ENCODE results near the gene FLII.

Gene FLII

DNA sequence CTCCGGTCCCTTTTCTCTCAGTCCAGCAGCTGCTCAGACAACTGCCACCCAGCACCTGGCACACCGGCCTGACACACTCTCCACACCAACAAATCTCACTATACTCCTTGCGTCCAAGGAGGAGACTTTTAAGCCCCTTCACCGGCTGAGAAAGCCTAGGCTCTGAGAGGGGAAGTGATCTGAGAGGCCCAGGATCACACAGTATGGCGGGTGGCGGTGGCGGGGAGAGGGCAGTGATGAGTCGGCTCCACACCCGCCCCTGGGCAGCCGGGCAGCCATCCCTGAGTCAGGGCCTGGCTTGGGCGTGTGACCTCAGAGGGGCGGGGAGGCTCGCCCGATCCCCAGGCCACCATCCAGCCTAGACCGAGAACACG lies 569 bp downstream of the FLII start (continued):
- no peak for TF ChIP-seq ZNF202 (tag by site-specific recombination; IDR thresholded peaks at IDR 0.05; ENCODE audit: borderline replicate concordance)
- peak; percentile 28; the same call in 1 of the 2 replicates for TF ChIP-seq KLF1 (tag by site-specific recombination; IDR thresholded peaks at IDR 0.05)
- no peak for TF ChIP-seq WT1 (tag by site-specific recombination; IDR thresholded peaks at IDR 0.05)
- TF ChIP-seq, protein P1, sequence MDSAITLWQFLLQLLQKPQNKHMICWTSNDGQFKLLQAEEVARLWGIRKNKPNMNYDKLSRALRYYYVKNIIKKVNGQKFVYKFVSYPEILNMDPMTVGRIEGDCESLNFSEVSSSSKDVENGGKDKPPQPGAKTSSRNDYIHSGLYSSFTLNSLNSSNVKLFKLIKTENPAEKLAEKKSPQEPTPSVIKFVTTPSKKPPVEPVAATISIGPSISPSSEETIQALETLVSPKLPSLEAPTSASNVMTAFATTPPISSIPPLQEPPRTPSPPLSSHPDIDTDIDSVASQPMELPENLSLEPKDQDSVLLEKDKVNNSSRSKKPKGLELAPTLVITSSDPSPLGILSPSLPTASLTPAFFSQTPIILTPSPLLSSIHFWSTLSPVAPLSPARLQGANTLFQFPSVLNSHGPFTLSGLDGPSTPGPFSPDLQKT (IDR thresholded peaks at IDR 0.05; ENCODE audit: borderline replicate concordance, low read depth, low read length), result no peak
- no peak for TF ChIP-seq ZNF394 (tag by site-specific recombination; IDR thresholded peaks at IDR 0.05; ENCODE audit: borderline replicate concordance)
- peak; percentile 47; the same call in 1 of the 2 replicates for TF ChIP-seq ZNF501 (tag by site-specific recombination; IDR thresholded peaks at IDR 0.05)
- no peak for TF ChIP-seq ZNF121 (tag by site-specific recombination; IDR thresholded peaks at IDR 0.05)
- TF ChIP-seq, protein P2, sequence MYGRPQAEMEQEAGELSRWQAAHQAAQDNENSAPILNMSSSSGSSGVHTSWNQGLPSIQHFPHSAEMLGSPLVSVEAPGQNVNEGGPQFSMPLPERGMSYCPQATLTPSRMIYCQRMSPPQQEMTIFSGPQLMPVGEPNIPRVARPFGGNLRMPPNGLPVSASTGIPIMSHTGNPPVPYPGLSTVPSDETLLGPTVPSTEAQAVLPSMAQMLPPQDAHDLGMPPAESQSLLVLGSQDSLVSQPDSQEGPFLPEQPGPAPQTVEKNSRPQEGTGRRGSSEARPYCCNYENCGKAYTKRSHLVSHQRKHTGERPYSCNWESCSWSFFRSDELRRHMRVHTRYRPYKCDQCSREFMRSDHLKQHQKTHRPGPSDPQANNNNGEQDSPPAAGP (tag by site-specific recombination; IDR thresholded peaks at IDR 0.05), result peak; percentile 17; the same call in 1 of the 2 replicates
- TF ChIP-seq TRIM28 (IDR thresholded peaks at IDR 0.05; ENCODE audit: borderline replicate concordance, low read length), result no peak
- no peak for TF ChIP-seq ZNF555 (tag by site-specific recombination; conservative IDR thresholded peaks at IDR 0.05)
- TF ChIP-seq IKZF3 (tag by site-specific recombination; IDR thresholded peaks at IDR 0.05), result no peak
- TF ChIP-seq ZNF621 (tag by site-specific recombination; IDR thresholded peaks at IDR 0.05), result no peak
- TF ChIP-seq, protein P3, sequence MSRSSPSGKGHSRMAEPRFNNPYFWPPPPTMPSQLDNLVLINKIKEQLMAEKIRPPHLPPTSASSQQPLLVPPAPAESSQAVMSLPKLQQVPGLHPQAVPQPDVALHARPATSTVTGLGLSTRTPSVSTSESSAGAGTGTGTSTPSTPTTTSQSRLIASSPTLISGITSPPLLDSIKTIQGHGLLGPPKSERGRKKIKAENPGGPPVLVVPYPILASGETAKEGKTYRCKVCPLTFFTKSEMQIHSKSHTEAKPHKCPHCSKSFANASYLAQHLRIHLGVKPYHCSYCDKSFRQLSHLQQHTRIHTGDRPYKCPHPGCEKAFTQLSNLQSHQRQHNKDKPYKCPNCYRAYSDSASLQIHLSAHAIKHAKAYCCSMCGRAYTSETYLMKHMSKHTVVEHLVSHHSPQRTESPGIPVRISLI (tag by site-specific recombination; IDR thresholded peaks at IDR 0.05), result no peak
- no peak for TF ChIP-seq ZNF701 (tag by site-specific recombination; IDR thresholded peaks at IDR 0.05)
- no peak; the same call in 1 of the 2 replicates for TF ChIP-seq YY1 (tag by site-specific recombination; IDR thresholded peaks at IDR 0.05)

DNA sequence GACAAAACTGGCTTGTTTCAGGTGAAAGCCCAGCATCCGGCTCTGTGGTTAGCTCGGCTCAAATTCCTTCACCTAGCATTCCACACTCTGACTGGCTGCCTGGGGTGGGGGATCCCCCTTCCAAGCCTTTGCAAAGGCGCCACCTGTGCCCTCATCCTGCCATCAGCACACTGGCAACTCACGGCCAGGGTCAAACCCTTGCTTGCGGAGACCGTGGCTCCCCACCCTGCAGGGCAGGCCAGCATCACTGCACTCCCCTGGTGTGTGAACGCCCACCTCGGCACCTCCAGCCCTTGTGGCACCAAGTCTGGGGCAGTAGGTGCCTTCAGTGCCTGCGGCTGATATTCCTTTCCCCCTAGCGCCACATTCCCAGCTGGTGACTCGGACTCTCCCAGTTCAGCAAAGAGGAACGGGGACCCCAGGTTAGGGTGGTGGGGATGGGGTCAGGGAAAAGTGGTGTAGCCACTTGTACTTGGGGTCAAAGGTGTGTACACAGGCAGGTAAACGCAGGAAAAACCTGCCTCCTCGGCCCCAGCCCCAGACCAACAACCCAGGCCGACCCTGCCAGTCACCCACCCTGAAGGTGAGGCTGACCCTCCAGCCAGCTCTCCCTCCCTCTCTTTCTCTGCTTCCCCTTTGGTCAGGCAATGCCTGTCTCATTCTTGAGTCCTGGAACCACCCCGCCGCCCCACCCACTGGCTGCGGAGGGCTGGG lies 1.1 kb downstream of the FLII start:
- CTCF ChIA-PET, result interaction anchor here (0.6 to 1.5 kb wide), 4 partner anchors 10 to 80 kb away, joined by 3 to 4 read pairs (median 3); no protein-coding TSS in a partner anchor
- peaks cover 5 to 48% of the 10 kb centered on the region in 2 experiments for H3K36me3 ChIP-seq (ENCODE audit: control insufficient read depth in 2 of 2, insufficient read depth in 1 of 2, low read length in 2 of 2)
- peaks cover 12% of the 10 kb centered on the region for H3K4me1 ChIP-seq (ENCODE audit: control insufficient read depth, insufficient read depth, low read length)
- peak overlapping the region; percentile 83 for H3K4me3 ChIP-seq (ENCODE audit: low read depth, low read length)
- H3K27ac ChIP-seq (ENCODE audit: extremely low read depth, low read depth, low read length), result peak overlapping the region; percentile 96
- no peaks in the 10 kb centered on the region for H3K9me3 ChIP-seq (ENCODE audit: control insufficient read depth, insufficient read depth, low read depth, low read length)
- POLR2A ChIA-PET, result interaction anchor here (0.8 to 1.4 kb wide), 4 partner anchors 9 to 57 kb away, joined by 3 to 4 read pairs (median 4); partner anchors contain the start of genes SMCR8 and TOP3A
- TF ChIP-seq, protein P4, sequence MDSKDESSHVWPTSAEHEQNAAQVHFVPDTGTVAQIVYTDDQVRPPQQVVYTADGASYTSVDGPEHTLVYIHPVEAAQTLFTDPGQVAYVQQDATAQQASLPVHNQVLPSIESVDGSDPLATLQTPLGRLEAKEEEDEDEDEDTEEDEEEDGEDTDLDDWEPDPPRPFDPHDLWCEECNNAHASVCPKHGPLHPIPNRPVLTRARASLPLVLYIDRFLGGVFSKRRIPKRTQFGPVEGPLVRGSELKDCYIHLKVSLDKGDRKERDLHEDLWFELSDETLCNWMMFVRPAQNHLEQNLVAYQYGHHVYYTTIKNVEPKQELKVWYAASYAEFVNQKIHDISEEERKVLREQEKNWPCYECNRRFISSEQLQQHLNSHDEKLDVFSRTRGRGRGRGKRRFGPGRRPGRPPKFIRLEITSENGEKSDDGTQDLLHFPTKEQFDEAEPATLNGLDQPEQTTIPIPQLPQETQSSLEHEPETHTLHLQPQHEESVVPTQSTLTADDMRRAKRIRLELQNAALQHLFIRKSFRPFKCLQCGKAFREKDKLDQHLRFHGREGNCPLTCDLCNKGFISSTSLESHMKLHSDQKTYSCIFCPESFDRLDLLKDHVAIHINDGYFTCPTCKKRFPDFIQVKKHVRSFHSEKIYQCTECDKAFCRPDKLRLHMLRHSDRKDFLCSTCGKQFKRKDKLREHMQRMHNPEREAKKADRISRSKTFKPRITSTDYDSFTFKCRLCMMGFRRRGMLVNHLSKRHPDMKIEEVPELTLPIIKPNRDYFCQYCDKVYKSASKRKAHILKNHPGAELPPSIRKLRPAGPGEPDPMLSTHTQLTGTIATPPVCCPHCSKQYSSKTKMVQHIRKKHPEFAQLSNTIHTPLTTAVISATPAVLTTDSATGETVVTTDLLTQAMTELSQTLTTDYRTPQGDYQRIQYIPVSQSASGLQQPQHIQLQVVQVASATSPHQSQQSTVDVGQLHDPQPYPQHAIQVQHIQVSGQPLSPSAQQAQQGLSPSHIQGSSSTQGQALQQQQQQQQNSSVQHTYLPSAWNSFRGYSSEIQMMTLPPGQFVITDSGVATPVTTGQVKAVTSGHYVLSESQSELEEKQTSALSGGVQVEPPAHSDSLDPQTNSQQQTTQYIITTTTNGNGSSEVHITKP (tag by site-specific recombination; IDR thresholded peaks at IDR 0.05), result peak; percentile 70
- TF ChIP-seq KLF10 (tag by site-specific recombination; IDR thresholded peaks at IDR 0.05), result no peak
- no peak for TF ChIP-seq ZNF707 (tag by site-specific recombination; IDR thresholded peaks at IDR 0.05)
- TF ChIP-seq, protein P2 (tag by site-specific recombination; IDR thresholded peaks at IDR 0.05), result no peak
- TF ChIP-seq SP2 (tag by site-specific recombination; IDR thresholded peaks at IDR 0.05), result peak; percentile 49
- TF ChIP-seq ZNF292 (tag by site-specific recombination; IDR thresholded peaks at IDR 0.05; ENCODE audit: borderline replicate concordance, low read depth), result no peak
- TF ChIP-seq, protein P5, sequence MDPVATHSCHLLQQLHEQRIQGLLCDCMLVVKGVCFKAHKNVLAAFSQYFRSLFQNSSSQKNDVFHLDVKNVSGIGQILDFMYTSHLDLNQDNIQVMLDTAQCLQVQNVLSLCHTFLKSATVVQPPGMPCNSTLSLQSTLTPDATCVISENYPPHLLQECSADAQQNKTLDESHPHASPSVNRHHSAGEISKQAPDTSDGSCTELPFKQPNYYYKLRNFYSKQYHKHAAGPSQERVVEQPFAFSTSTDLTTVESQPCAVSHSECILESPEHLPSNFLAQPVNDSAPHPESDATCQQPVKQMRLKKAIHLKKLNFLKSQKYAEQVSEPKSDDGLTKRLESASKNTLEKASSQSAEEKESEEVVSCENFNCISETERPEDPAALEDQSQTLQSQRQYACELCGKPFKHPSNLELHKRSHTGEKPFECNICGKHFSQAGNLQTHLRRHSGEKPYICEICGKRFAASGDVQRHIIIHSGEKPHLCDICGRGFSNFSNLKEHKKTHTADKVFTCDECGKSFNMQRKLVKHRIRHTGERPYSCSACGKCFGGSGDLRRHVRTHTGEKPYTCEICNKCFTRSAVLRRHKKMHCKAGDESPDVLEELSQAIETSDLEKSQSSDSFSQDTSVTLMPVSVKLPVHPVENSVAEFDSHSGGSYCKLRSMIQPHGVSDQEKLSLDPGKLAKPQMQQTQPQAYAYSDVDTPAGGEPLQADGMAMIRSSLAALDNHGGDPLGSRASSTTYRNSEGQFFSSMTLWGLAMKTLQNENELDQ (tag by site-specific recombination; IDR thresholded peaks at IDR 0.05; ENCODE audit: low read depth), result no peak
- TF ChIP-seq, protein P6, sequence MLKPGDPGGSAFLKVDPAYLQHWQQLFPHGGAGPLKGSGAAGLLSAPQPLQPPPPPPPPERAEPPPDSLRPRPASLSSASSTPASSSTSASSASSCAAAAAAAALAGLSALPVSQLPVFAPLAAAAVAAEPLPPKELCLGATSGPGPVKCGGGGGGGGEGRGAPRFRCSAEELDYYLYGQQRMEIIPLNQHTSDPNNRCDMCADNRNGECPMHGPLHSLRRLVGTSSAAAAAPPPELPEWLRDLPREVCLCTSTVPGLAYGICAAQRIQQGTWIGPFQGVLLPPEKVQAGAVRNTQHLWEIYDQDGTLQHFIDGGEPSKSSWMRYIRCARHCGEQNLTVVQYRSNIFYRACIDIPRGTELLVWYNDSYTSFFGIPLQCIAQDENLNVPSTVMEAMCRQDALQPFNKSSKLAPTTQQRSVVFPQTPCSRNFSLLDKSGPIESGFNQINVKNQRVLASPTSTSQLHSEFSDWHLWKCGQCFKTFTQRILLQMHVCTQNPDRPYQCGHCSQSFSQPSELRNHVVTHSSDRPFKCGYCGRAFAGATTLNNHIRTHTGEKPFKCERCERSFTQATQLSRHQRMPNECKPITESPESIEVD (tag by site-specific recombination; IDR thresholded peaks at IDR 0.05), result no peak
- no peak for TF ChIP-seq ZSCAN23 (tag by site-specific recombination; IDR thresholded peaks at IDR 0.05)

All from HEK293 (cell line).